NT2/D1 (cell line): ENCODE measurements around the gene PANX2.

Source experiments
- SUZ12 ChIP-seq: IDR thresholded peaks from 2 replicates; pipeline ENCODE4 v1.6.1; 2011; ENCODE audit not compliant: insufficient read length, insufficient read depth; ENCODE audit errors: extremely low read depth
- YY1 ChIP-seq: IDR thresholded peaks from 2 replicates; pipeline ENCODE4 v1.6.1; 2011; ENCODE audit not compliant: insufficient read length, insufficient read depth
- ZNF274 ChIP-seq: IDR thresholded peaks from 2 replicates; pipeline ENCODE4 v1.6.1; 2011; ENCODE audit warnings: mild to moderate bottlenecking, low read depth, low read length

GRCh38 chr22:50173983-50174355 lies 3.4 kb downstream of the PANX2 start:
- no peak for TF ChIP-seq YY1
- no peak for TF ChIP-seq ZNF274
- no peak for TF ChIP-seq SUZ12
